Aorta (tissue), 5 donors: Measurements from ENCODE around the gene ZNF391. TPM values are rescaled to one million over a fixed set of nuclear protein-coding genes. Genes with fewer than 3 reads are reported as not detected.
"Not testable (repeated sequence)": the region's sequence is repeated elsewhere in the genome, so short reads cannot be mapped to it uniquely, and the experiment has no call there.

ENCODE experiments used
- ATAC-seq: fragments of 200-7000 bp; cut with Tn5 transposase; one replicate; pipeline ENCODE4 v1.9.1; 2022; ENCODE audit warnings: moderate library complexity; ENCODE audit not compliant: low FRiP score
- DNase-seq, 2 donors: peaks; one replicate each; pipeline ENCODE4 v3.0.0-alpha.2; 2020
- H3K27ac ChIP-seq, 2 donors: one replicate each; pipeline ENCODE4 v1.5.1; 2013; ENCODE audit warnings: low read length in 2 of 2, mild to moderate bottlenecking in 2 of 2, moderate library complexity in 2 of 2, control low read depth in 1 of 2, inconsistent platforms in 1 of 2, low read depth in 1 of 2
- H3K27me3 ChIP-seq, 2 donors: one replicate each; pipeline ENCODE4 v1.6.1; 2013; ENCODE audit warnings: control low read depth in 1 of 2, low read length in 1 of 2, mild to moderate bottlenecking in 1 of 2, moderate library complexity in 1 of 2; ENCODE audit not compliant: insufficient read depth in 2 of 2, control insufficient read depth in 1 of 2
- H3K36me3 ChIP-seq, 2 donors: one replicate each; pipeline ENCODE4 v1.6.1; 2013; ENCODE audit warnings: control low read depth in 1 of 2, low read length in 1 of 2, mild to moderate bottlenecking in 1 of 2; ENCODE audit not compliant: insufficient read depth in 2 of 2, control insufficient read depth in 1 of 2
- H3K4me1 ChIP-seq, 2 donors: one replicate each; pipeline ENCODE4 v1.6.1; 2013; ENCODE audit warnings: low read length in 2 of 2, control low read depth in 1 of 2, mild to moderate bottlenecking in 1 of 2, moderate library complexity in 1 of 2; ENCODE audit not compliant: insufficient read depth in 2 of 2, control insufficient read depth in 1 of 2
- H3K4me3 ChIP-seq, 2 donors: one replicate each; pipeline ENCODE4 v1.5.1; 2013; ENCODE audit warnings: low read length in 2 of 2, control low read depth in 1 of 2, mild to moderate bottlenecking in 1 of 2
- H3K9me3 ChIP-seq: one replicate; pipeline ENCODE4 v1.6.1; 2013; ENCODE audit warnings: mild to moderate bottlenecking, low read length; ENCODE audit not compliant: control insufficient read depth
- WGBS, 2 donors: extraction: QIAGEN DNeasy Blood & Tissue Kit; methylation state at CpG; one replicate each; pipeline ENCODE4 v1.1.7; 2013; 5-methylcytosine and 5-hydroxymethylcytosine counted together
- intact Hi-C, 2 donors: fragments of 100-400 bp; cut with DNase I; formaldehyde crosslinking; loops; one replicate each; pipeline versions ENCODE4 v1.14.2 to v1.15.0; 2022
- polyA plus RNA-seq, 2 donors: library from polyadenylated mRNA; stranded (reverse); fragments of 200-250 nt; gene quantifications; one replicate each; pipeline ENCODE4 v1.2.3, GENCODE V29; 2013
- total RNA-seq, 2 donors: library from RNA; stranded (reverse); fragmentation: NEBNext Ultra II Directional; extraction: Animal tissue kit (Norgen Biotek cat#: 25700); gene quantifications; one replicate each; pipeline ENCODE4 v1.2.1, GENCODE V29; 2021
- donor health status: healthy with polysubstance abuse.
- donor health status: Bipolar disorder and iron deficiency.
- donor health status: DM: no; HTN: no; CAD: no.
- donor health status: DM: no; HTN: no; CAD: no.
- donor health status: DM: yes; HTN: yes; CAD: no.

The ZNF391 gene
- total and polyA plus RNA-seq, 4 donors, result 0.75 to 4.5 (median 2.4) TPM

- H3K27ac ChIP-seq, result no peak overlapping the region
- peaks cover 2% of the 10 kb centered on the region for H3K9me3 ChIP-seq
- no peaks in the 10 kb centered on the region for H3K36me3 ChIP-seq
- intact Hi-C loops, result no loop called here
- ATAC-seq (no peak), DNase-seq (no peak)
- no peaks in the 10 kb centered on the region for H3K27me3 ChIP-seq
- H3K4me3 ChIP-seq, result no peak overlapping the region
- WGBS, 2 donors, result 83 to 86% methylated on average over 4 of the region's 4 CpGs
- no peaks in the 10 kb centered on the region for H3K4me1 ChIP-seq
Measured at GRCh38 chr6:27414300-27414699, 25.7 kb downstream of the ZNF391 start.

- Histone ChIP-seq H3K4me3 (no peak overlapping the region), H3K27ac (no peak overlapping the region), H3K4me1 (no peaks in the 10 kb centered on the region), H3K27me3 (no peaks in the 10 kb centered on the region), H3K9me3 (peaks cover 2% of the 10 kb centered on the region), H3K36me3 (no peaks in the 10 kb centered on the region)
- DNase-seq (no peak), ATAC-seq (no peak)
- intact Hi-C loops, result no loop called here
- WGBS, 2 donors, result 88 to 94% methylated on average over 1 of the region's 1 CpG
Measured at GRCh38 chr6:27414996-27415395, 26.4 kb downstream of the ZNF391 start.

GRCh38 chr6:27415898-27416297 lies 27.3 kb downstream of the ZNF391 start:
- H3K4me3 ChIP-seq, result no peak overlapping the region
- intact Hi-C loops, result no loop called here
- no peaks in the 10 kb centered on the region for H3K27me3 ChIP-seq
- H3K4me1 ChIP-seq, result no peaks in the 10 kb centered on the region
- peaks cover 0 to 2% of the 10 kb centered on the region in 2 donors for H3K36me3 ChIP-seq
- ATAC-seq (no peak), DNase-seq (no peak)
- 81 to 87% methylated on average over 2 of the region's 2 CpGs for WGBS, 2 donors
- no peak overlapping the region for H3K27ac ChIP-seq
- H3K9me3 ChIP-seq, result peaks cover 2% of the 10 kb centered on the region

GRCh38 chr6:27419363-27419762 lies 30.8 kb downstream of the ZNF391 start:
- H3K9me3 ChIP-seq, result peaks cover 7% of the 10 kb centered on the region

GRCh38 chr6:27422651-27423332 lies 34.2 kb downstream of the ZNF391 start:
- no peak for DNase-seq
- peaks cover 7% of the 10 kb centered on the region for H3K9me3 ChIP-seq
- no peak overlapping the region for H3K27ac ChIP-seq
- WGBS, 2 donors, result 48 to 51% methylated on average over 32 of the region's 32 CpGs
- peaks cover 0 to 2% of the 10 kb centered on the region in 2 donors for H3K36me3 ChIP-seq
- no peaks in the 10 kb centered on the region for H3K27me3 ChIP-seq
- intact Hi-C loops, result no loop called here
- no peaks in the 10 kb centered on the region for H3K4me1 ChIP-seq
- ATAC-seq, result no peak
- no peak overlapping the region for H3K4me3 ChIP-seq

More at GRCh38 chr6:27419363-27419762, 30.8 kb downstream of the ZNF391 start:
- no peak for ATAC-seq
- no peaks in the 10 kb centered on the region for H3K27me3 ChIP-seq
- no peak overlapping the region for H3K4me3 ChIP-seq
- DNase-seq, result no peak
- H3K27ac ChIP-seq, result no peak overlapping the region
- H3K36me3 ChIP-seq, result peaks cover 0 to 2% of the 10 kb centered on the region in 2 donors
- intact Hi-C loops, result no loop called here
- no peaks in the 10 kb centered on the region for H3K4me1 ChIP-seq

GRCh38 chr6:27424851-27425250 lies 36.3 kb downstream of the ZNF391 start:
- 85 to 86% methylated on average over 29 to 36 of the region's 36 CpGs for WGBS, 2 donors
- H3K4me3 ChIP-seq, H3K36me3 ChIP-seq, ATAC-seq, H3K27me3 ChIP-seq, intact Hi-C loops, H3K9me3 ChIP-seq, H3K27ac ChIP-seq, DNase-seq, H3K4me1 ChIP-seq: not testable (repeated sequence)

- no peak overlapping the region for H3K4me3 ChIP-seq
- peaks cover 10% of the 10 kb centered on the region for H3K9me3 ChIP-seq
- H3K27ac ChIP-seq, result no peak overlapping the region
- no peak for ATAC-seq
- intact Hi-C loops, result no loop called here
- no peaks in the 10 kb centered on the region for H3K27me3 ChIP-seq
- no peaks in the 10 kb centered on the region for H3K36me3 ChIP-seq
- 81 to 84% methylated on average over 4 of the region's 4 CpGs for WGBS, 2 donors
- H3K4me1 ChIP-seq, result no peaks in the 10 kb centered on the region
- DNase-seq, result no peak
Measured at GRCh38 chr6:27426045-27426620, 37.6 kb downstream of the ZNF391 start.

- H3K4me3 ChIP-seq, result no peak overlapping the region
- no peaks in the 10 kb centered on the region for H3K4me1 ChIP-seq
- peaks cover 5% of the 10 kb centered on the region for H3K9me3 ChIP-seq
- 82 to 83% methylated on average over 4 of the region's 4 CpGs for WGBS, 2 donors
- intact Hi-C loops, result no loop called here
- DNase-seq (no peak), ATAC-seq (no peak)
- H3K36me3 ChIP-seq, result no peaks in the 10 kb centered on the region
- H3K27ac ChIP-seq, result no peak overlapping the region
- H3K27me3 ChIP-seq, result no peaks in the 10 kb centered on the region
Measured at GRCh38 chr6:27428502-27428901, 39.9 kb downstream of the ZNF391 start.

- DNase-seq, result no peak
- 77 to 80% methylated on average over 2 of the region's 2 CpGs for WGBS, 2 donors
- ATAC-seq, result no peak
- H3K27ac ChIP-seq, result no peak overlapping the region
- H3K27me3 ChIP-seq, result no peaks in the 10 kb centered on the region
- H3K4me3 ChIP-seq, result no peak overlapping the region
- H3K9me3 ChIP-seq, result peaks cover 5% of the 10 kb centered on the region
- no peaks in the 10 kb centered on the region for H3K36me3 ChIP-seq
- intact Hi-C loops, result no loop called here
- H3K4me1 ChIP-seq, result no peaks in the 10 kb centered on the region
Measured at GRCh38 chr6:27428966-27429365, 40.4 kb downstream of the ZNF391 start.
